ENCODE data around the gene SULT4A1.

DNA sequence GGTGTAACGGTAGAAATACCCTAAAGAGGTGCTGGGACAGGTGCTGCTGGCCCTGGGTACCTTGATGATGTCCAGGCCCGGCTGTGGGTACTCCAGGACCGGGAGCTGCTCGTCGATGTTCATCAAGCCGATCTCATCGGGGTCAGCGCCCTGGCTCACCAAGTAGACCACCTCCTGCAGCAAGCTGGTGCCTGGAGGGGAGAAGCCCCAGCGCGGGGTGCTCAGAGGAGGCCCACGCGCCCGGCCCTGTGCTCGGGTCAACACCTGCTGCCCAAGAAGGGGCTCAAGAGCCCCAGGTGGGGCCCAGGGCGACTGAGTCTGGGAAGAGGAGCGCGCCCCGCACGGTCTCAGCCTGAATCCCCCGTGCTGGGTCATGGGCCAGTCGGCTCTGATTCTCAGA is 20.6 kb downstream of the SULT4A1 start:
- TF ChIP-seq CTCF (IDR thresholded peaks at IDR 0.05; ENCODE audit: low read depth, low read length, missing input control): no peak
- TF ChIP-seq RXRA (IDR thresholded peaks at IDR 0.05): no peak

Measured in liver (tissue), 3 donors.